ENCODE measurements around the gene MDH1B.

MDH1B gene

DNA sequence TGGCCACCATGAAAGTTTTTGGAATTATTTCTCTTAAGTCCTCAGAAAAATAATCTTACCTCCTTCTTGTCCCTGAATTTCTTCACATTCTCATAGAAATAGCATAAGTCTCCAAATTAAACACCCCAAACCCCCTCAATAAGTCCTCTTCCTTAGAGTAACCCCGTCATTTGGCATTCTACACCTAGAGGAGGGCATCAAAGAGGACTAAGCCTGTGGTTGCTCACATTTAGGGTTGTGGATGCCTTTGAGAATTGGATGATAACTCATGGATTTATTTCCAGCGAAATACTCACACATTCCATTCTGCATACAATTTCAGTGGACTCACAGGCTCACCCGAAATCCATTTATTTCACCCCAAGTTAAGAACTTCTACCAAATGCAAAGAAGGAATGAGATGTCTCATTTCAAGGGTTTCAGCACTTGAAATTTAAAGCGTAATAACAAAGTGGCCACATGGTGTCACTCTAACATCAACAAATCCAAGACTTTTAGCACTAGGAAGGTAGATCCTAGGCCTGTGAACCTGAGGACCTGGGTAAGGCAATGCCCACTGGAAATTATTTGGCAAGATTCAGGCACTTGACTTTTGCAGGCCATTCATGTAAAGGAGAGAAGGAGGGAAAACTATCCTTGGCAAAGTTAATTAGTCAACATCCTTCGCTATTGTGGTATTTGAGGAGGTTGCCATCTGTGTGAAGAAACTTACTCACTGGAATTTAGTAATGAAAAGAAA lies 71.6 kb downstream of the MDH1B start:
- peak; percentile 80 for DNase-seq (ENCODE audit: low spot score)

DNA sequence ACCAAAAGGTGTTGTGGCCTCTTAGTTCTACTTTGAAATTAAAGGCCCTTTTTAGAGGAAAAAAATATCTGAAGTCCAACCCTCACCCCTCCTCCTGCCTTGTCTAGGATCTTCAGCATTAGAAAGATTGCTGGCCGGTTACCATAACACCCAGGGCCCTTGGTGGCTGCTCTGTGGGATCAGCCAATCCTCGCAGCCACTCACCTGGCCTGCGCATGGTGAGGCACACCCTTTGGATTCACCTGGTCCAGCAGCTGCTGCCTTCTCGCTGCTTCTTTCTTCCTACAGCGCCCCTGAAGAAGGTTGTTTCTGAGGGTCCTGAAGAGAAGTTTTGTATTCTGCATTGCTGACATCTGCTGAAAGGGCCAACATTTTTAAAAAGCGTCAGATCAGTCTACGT lies 72.2 kb downstream of the MDH1B start:
- DNase-seq (ENCODE audit: low spot score), result no peak

DNA sequence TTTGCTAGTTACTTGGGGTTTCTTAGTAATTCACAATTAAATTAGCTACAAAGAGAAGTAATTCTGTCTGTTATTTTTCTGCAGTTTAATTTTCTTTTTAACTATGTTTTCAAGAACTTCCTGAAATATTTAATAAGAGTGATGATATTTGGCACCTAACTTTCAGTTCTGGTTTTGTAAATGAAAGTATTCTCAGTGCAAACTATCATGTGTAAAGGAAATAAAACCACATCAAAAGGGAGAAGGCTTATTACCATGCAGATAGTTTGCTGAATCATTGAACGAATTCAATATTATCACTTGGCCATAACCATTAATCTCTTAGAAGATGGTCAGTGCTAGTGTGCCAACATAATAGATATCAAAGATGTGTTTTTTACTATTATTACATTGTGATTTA lies 76.1 kb downstream of the MDH1B start:
- DNase-seq (ENCODE audit: low spot score), result no peak

DNA sequence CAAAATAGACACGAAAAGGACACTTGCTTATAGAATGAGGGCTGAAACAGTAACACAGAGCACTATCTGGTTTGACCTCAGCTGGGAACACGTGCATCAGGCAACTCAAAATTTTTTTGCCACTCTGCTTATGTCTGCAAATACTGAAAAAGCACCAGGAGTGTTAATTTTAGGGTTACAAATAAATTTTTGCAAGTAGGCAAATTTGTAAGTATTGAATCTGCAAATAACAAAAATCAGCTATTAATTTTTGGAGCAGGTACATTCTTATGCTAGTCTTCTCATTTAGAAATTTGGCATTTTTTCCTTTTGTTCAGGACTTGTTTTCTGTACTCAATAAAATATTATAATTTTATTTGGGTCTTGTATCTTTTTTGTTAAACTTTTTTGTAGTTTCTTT lies 76.7 kb downstream of the MDH1B start:
- DNase-seq (ENCODE audit: low spot score), result no peak
